Upper lobe of left lung (tissue), 6 donors: ENCODE measurements around the gene SEC14L3. TPM values are rescaled to one million over a fixed set of nuclear protein-coding genes. Genes with fewer than 3 reads are reported as not detected.

ENCODE experiments used
- ATAC-seq, 2 donors: fragments of 200-7000 bp; cut with Tn5 transposase; one replicate each; pipeline ENCODE4 v1.9.1; 2022; ENCODE audit warnings: mild to moderate bottlenecking in 2 of 2, moderate library complexity in 2 of 2; ENCODE audit not compliant: low FRiP score in 2 of 2
- DNase-seq, 2 donors: peaks; one replicate each; pipeline ENCODE4 v3.0.0-alpha.2; 2019 to 2020
- H3K27ac ChIP-seq, 4 donors: fragments of 200-600 bp; sonication (generic); one replicate each; pipeline ENCODE4 v1.5.1; 2016 to 2019
- H3K27me3 ChIP-seq, 4 donors: fragments of 200-600 bp; sonication (generic); one replicate each; pipeline ENCODE4 v1.5.1; 2017 to 2019
- H3K36me3 ChIP-seq, 4 donors: fragments of 200-600 bp; sonication (generic); one replicate each; pipeline ENCODE4 v1.5.1; 2016 to 2019
- H3K4me1 ChIP-seq, 4 donors: fragments of 200-600 bp; sonication (generic); one replicate each; pipeline ENCODE4 v1.5.1; 2018 to 2019
- H3K4me3 ChIP-seq, 4 donors: fragments of 200-600 bp; sonication (generic); one replicate each; pipeline ENCODE4 v1.5.1; 2017 to 2019; ENCODE audit warnings: mild to moderate bottlenecking in 2 of 4, moderate library complexity in 1 of 4
- H3K9me3 ChIP-seq, 4 donors: fragments of 200-600 bp; sonication (generic); one replicate each; pipeline ENCODE4 v1.5.1; 2018 to 2019
- EP300 ChIP-seq, 4 donors: sonication (generic); formaldehyde crosslinking; IDR thresholded peaks; one replicate each; pipeline ENCODE4 v1.5.1; 2017; ENCODE audit warnings: antibody characterized with exemption in 4 of 4, control low read depth in 2 of 4
- POLR2A ChIP-seq, 4 donors: fragments of 450-650 bp; IDR thresholded peaks; one replicate each; pipeline ENCODE4 v1.5.1; 2016 to 2017; ENCODE audit warnings: antibody characterized with exemption in 4 of 4, mild to moderate bottlenecking in 2 of 4
- POLR2AphosphoS5 ChIP-seq, 2 donors: sonication (generic); formaldehyde crosslinking; IDR thresholded peaks; one replicate each; pipeline ENCODE4 v1.5.1; 2017; ENCODE audit warnings: antibody characterized with exemption in 2 of 2
- WGBS, 2 donors: methylation state at CpG; one replicate each; pipeline ENCODE4 v1.1.5; 2017 to 2018; 5-methylcytosine and 5-hydroxymethylcytosine counted together
- total RNA-seq, 6 donors: library from RNA; depleted of rRNA in 4 of 6; stranded (reverse); fragments of >200 nt in 4 of 6; gene quantifications; one replicate each; pipeline versions ENCODE4 v1.1.0 to v1.2.1, GENCODE V29; 2016 to 2021
- TF ChIP-seq, protein P1 (sequence below), 6 experiments: fragments of 450-650 bp in 4 of 6; fragments of 200-600 bp in 2 of 6; sonication (generic) in 2 of 6; IDR thresholded peaks; one replicate each; pipeline ENCODE4 v1.5.1; 2016 to 2019; ENCODE audit warnings: antibody characterized with exemption in 6 of 6
- donor health status: DM: no; HTN: no; CAD: no; lungs with moderate emphysema.
- donor health status: DM: no; HTN: yes; CAD: no; lungs with severe emphysema.

SEC14L3 gene
- total RNA-seq, 6 donors from 2014 or later, result 0.43 to 2.3 (median 1.1) TPM; not detected in 1

DNA sequence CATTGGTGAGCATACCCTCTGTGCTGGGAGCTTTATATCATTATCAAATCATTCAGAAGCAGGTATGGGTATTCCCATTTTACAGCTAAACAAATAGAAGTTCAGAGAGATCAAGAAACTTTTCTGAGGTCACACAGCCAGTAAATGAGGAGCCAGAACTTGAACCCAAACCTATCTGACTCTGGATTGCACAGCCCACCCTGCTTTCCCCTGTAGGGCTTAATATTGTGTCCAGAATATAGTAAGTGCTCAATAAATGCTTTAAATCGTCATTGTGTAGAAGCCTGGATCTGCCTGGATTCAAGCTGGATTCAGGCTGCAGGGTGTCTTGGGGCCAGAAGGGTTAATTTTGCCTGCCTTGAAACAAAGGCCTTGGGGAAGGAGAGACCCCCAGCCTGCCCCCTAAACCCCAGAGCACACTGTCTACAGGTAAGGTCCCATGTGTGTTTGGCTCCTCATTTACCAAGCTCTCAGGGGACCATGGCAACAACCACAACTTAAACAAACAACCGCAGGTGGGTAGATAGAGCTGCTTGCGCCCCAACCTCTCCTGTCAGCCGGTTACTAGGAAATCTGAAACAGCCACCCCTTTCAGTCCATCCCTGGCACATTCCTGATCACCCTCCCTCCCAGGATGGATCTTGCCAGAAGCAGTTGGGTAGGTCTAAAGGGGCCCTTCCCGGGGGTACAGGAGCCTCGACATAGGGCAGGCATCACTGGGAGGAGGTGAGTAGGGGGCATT, 3.0 kb upstream of the SEC14L3 start:
- Histone ChIP-seq H3K4me1 (peaks cover 0 to 9% (median 7%) of the 10 kb centered on the region in 4 donors), H3K36me3 (no peaks in the 10 kb centered on the region), H3K27ac (no peak overlapping the region), H3K27me3 (no peaks in the 10 kb centered on the region), H3K4me3 (no peak overlapping the region), H3K9me3 (no peaks in the 10 kb centered on the region)
- WGBS, 2 donors, result 38 to 55% methylated on average over 5 to 6 of the region's 6 CpGs
- ATAC-seq, result peak; percentile 24 to 62
- TF ChIP-seq, protein P1, sequence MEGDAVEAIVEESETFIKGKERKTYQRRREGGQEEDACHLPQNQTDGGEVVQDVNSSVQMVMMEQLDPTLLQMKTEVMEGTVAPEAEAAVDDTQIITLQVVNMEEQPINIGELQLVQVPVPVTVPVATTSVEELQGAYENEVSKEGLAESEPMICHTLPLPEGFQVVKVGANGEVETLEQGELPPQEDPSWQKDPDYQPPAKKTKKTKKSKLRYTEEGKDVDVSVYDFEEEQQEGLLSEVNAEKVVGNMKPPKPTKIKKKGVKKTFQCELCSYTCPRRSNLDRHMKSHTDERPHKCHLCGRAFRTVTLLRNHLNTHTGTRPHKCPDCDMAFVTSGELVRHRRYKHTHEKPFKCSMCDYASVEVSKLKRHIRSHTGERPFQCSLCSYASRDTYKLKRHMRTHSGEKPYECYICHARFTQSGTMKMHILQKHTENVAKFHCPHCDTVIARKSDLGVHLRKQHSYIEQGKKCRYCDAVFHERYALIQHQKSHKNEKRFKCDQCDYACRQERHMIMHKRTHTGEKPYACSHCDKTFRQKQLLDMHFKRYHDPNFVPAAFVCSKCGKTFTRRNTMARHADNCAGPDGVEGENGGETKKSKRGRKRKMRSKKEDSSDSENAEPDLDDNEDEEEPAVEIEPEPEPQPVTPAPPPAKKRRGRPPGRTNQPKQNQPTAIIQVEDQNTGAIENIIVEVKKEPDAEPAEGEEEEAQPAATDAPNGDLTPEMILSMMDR (IDR thresholded peaks at IDR 0.05), result no peak
- TF ChIP-seq POLR2A (IDR thresholded peaks at IDR 0.05) (peak in 1 of 4 donors; percentile 10), EP300 (IDR thresholded peaks at IDR 0.05) (no peak), POLR2AphosphoS5 (IDR thresholded peaks at IDR 0.05) (no peak)
- peak in 1 of 2 donors; percentile 37 for DNase-seq

GRCh38 chr22:30474121-30474520, 2.3 kb upstream of the SEC14L3 start:
- no peak for DNase-seq
- no peak for TF ChIP-seq EP300 (IDR thresholded peaks at IDR 0.05)
- TF ChIP-seq, protein P1 (IDR thresholded peaks at IDR 0.05), result no peak
- no peak for TF ChIP-seq POLR2AphosphoS5 (IDR thresholded peaks at IDR 0.05)
- TF ChIP-seq POLR2A (IDR thresholded peaks at IDR 0.05), result no peak
- 88 to 93% methylated on average over 4 of the region's 4 CpGs for WGBS, 2 donors
- Histone ChIP-seq H3K36me3 (no peaks in the 10 kb centered on the region), H3K4me1 (peaks cover 0 to 9% (median 7%) of the 10 kb centered on the region in 4 donors), H3K27ac (no peak overlapping the region), H3K27me3 (no peaks in the 10 kb centered on the region), H3K4me3 (no peak overlapping the region), H3K9me3 (no peaks in the 10 kb centered on the region)
- no peak for ATAC-seq

DNA sequence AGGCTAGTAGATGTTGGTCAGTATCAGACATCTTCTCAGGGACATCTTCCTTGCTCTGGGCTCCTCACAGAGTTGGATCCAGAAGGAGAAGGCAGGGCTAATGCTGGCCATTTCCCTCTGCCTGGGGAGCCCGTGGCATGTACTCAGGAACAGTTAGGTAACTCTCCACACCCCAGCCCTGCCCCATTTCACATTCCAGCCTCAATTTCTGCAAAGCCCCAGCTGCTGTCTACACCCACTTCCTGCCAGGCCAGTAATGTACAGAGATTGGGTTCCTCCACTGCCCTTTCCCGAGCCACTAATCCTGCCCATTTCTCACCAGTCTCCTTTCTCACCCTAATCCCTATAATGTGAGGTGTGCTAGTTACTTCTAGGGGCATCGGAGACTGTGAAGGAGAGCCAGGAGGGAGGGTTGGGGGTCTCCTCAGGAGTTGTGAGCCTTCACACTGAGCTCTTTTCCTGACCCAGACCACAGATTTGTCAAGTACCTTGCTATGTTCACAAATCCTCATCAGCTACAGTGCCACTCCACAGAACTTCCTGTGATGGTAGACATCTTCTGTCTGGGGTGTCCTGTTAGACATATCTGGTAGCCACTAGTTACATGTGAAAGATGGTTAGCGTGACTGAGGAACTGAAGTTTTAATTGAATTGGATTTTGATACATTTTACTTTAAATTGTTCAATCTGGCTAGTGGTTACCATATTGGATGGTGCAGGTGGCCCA, 1.3 kb upstream of the SEC14L3 start:
- no peaks in the 10 kb centered on the region for H3K27me3 ChIP-seq

GRCh38 chr22:30470655-30471054, 1.2 kb downstream of the SEC14L3 start:
- Histone ChIP-seq H3K36me3 (no peaks in the 10 kb centered on the region), H3K9me3 (no peaks in the 10 kb centered on the region), H3K27me3 (no peaks in the 10 kb centered on the region), H3K4me3 (no peak overlapping the region), H3K4me1 (peaks cover 0 to 9% (median 7%) of the 10 kb centered on the region in 4 donors), H3K27ac (no peak overlapping the region)
- TF ChIP-seq POLR2AphosphoS5 (IDR thresholded peaks at IDR 0.05), result no peak
- TF ChIP-seq POLR2A (IDR thresholded peaks at IDR 0.05), result no peak
- TF ChIP-seq, protein P1 (IDR thresholded peaks at IDR 0.05), result no peak
- TF ChIP-seq EP300 (IDR thresholded peaks at IDR 0.05), result no peak
- WGBS, 2 donors, result 83 to 86% methylated on average over 2 of the region's 2 CpGs
- no peak for DNase-seq
- no peak for ATAC-seq

More for the DNA sequence above, 1.3 kb upstream of the SEC14L3 start:
- no peak overlapping the region for H3K4me3 ChIP-seq
- TF ChIP-seq POLR2AphosphoS5 (IDR thresholded peaks at IDR 0.05), result no peak
- TF ChIP-seq, protein P1 (IDR thresholded peaks at IDR 0.05), result no peak
- WGBS, 2 donors, result 49 to 56% methylated on average over 4 of the region's 4 CpGs
- peaks cover 0 to 9% (median 7%) of the 10 kb centered on the region in 4 donors for H3K4me1 ChIP-seq
- DNase-seq (peak in 1 of 2 donors; percentile 29), ATAC-seq (peak in 1 of 2 donors; percentile 56)
- H3K9me3 ChIP-seq, result no peaks in the 10 kb centered on the region
- H3K27ac ChIP-seq, result no peak overlapping the region
- no peaks in the 10 kb centered on the region for H3K36me3 ChIP-seq
